GM12878 (cell line): ENCODE data around the gene SCEL. TPM values are rescaled to one million over a fixed set of nuclear protein-coding genes. Genes with fewer than 3 reads are reported as not detected.

Experiments
- ATAC-seq: fragments of 200-7000 bp; cut with Tn5 transposase; 3 replicates; pipeline ENCODE4 v1.9.1; 2020; ENCODE audit warnings: mild to moderate bottlenecking, moderate library complexity
- BruUV-seq: library from RNA; stranded (reverse); fragments of 400-500 nt; replicated peaks from 2 replicates; lab custom pipeline; 2021; lab: Mats Ljungman, UMichigan
- CTCF ChIA-PET: fragments of 300-600 bp; sonication (Branson Sonifier 250); formaldehyde crosslinking; extraction: SDS; loops from one replicate; lab custom pipeline; 2021; ENCODE audit warnings: inconsistent platforms; lab: Yijun Ruan, JAX
- POLR2A ChIA-PET: fragments of 350-600 bp; formaldehyde crosslinking; extraction: SDS; loops from one replicate; lab custom pipeline; 2021; ENCODE audit warnings: inconsistent platforms; lab: Charles Lee
- RAD21 ChIA-PET: fragments of 300-600 bp; sonication (Branson Sonifier 250); formaldehyde crosslinking; loops from one replicate; lab custom pipeline; 2023; ENCODE audit warnings: antibody characterized with exemption; ENCODE audit not compliant: unreplicated experiment; lab: Charles Lee
- SMC1A ChIA-PET: fragments of 300-600 bp; sonication (Branson Sonifier 250); formaldehyde crosslinking; loops from one replicate; lab custom pipeline; 2023; ENCODE audit not compliant: unreplicated experiment, uncharacterized antibody; lab: Charles Lee
- DNase-seq: peaks from one replicate; pipeline ENCODE4 v3.0.0-alpha.2; 2011; ENCODE audit warnings: low read depth, low spot score
- FAIRE-seq: peaks from 3 replicates; lab custom pipeline; 2011; peaks lifted over from hg19 to GRCh38; lab: Jason Lieb, UNC
- H2AFZ ChIP-seq: 2 replicates; pipeline ENCODE4 v1.6.0; 2011; ENCODE audit warnings: low read depth, low read length, control low read depth; ENCODE audit not compliant: control insufficient read depth
- H3K27ac ChIP-seq: 2 replicates; pipeline ENCODE4 v1.5.1; 2011; ENCODE audit warnings: control low read depth; ENCODE audit not compliant: control insufficient read depth, insufficient read depth
- H3K27me3 ChIP-seq, 2 experiments: replicated peaks in 1 of 2; 2 replicates each; pipeline versions ENCODE4 v1.6.0 to v1.6.1; 2011; ENCODE audit warnings: low read length in 1 of 2; ENCODE audit not compliant: control insufficient read depth in 2 of 2, insufficient read depth in 2 of 2
- H3K36me3 ChIP-seq, 2 experiments: 2 replicates each; pipeline ENCODE4 v1.5.1; 2011; ENCODE audit warnings: low read length in 1 of 2; ENCODE audit not compliant: control insufficient read depth in 2 of 2, insufficient read depth in 2 of 2
- H3K4me1 ChIP-seq: 2 replicates; pipeline ENCODE4 v1.6.1; 2011; ENCODE audit warnings: mild to moderate bottlenecking, low read length, moderate library complexity, mixed read lengths; ENCODE audit not compliant: control insufficient read depth, insufficient read depth
- H3K4me2 ChIP-seq: 2 replicates; pipeline ENCODE4 v1.6.0; 2011; ENCODE audit warnings: control low read depth; ENCODE audit not compliant: control insufficient read depth, insufficient read depth
- H3K4me3 ChIP-seq: fragments of 200-600 bp; sonication (generic); 2 replicates; pipeline ENCODE4 v1.5.1; 2016
- H3K79me2 ChIP-seq: 2 replicates; pipeline ENCODE4 v1.6.0; 2011; ENCODE audit warnings: low read length; ENCODE audit not compliant: control insufficient read depth, insufficient read depth
- H3K9ac ChIP-seq: 2 replicates; pipeline ENCODE4 v1.8.0; 2011; ENCODE audit warnings: low read length, control low read depth, mixed read lengths; ENCODE audit not compliant: control insufficient read depth, insufficient read depth
- H3K9me3 ChIP-seq: replicated peaks from 3 replicates; pipeline ENCODE4 v1.5.1; 2011; ENCODE audit warnings: mild to moderate bottlenecking, low read length; ENCODE audit not compliant: control insufficient read depth, insufficient read depth
- H4K20me1 ChIP-seq: 2 replicates; pipeline ENCODE4 v1.6.0; 2011; ENCODE audit not compliant: control insufficient read depth, insufficient read depth
- HDAC6 ChIP-seq: fragments of 200-600 bp; sonication (generic); IDR thresholded peaks from one replicate; pipeline ENCODE4 v1.8.0; 2017; ENCODE audit warnings: antibody characterized with exemption; ENCODE audit not compliant: unreplicated experiment
- IRF3 ChIP-seq: fragments of 450-650 bp; IDR thresholded peaks from 2 replicates; pipeline ENCODE4 v1.6.1; 2014; ENCODE audit warnings: mild to moderate bottlenecking
- JUND ChIP-seq: IDR thresholded peaks from 2 replicates; pipeline ENCODE4 v1.6.1; 2012; ENCODE audit warnings: low read depth, mild to moderate bottlenecking, low read length, improper control_type of control experiment, moderate library complexity
- KDM1A ChIP-seq: fragments of 200-600 bp; sonication (generic); IDR thresholded peaks from 2 replicates; pipeline ENCODE4 v1.6.1; 2016; ENCODE audit warnings: borderline replicate concordance
- PAX8 ChIP-seq: fragments of 450-650 bp; IDR thresholded peaks from 2 replicates; pipeline ENCODE4 v1.6.1; 2017; ENCODE audit warnings: mild to moderate bottlenecking, moderate library complexity
- PKNOX1 ChIP-seq: fragments of 450-650 bp; IDR thresholded peaks from 2 replicates; pipeline ENCODE4 v1.6.1; 2016; ENCODE audit warnings: mild to moderate bottlenecking
- PRDM15 ChIP-seq: fragments of 450-650 bp; formaldehyde crosslinking; IDR thresholded peaks from 2 replicates; pipeline ENCODE4 v1.4.0; 2020; ENCODE audit warnings: mild to moderate bottlenecking, moderate library complexity
- RBBP5 ChIP-seq: fragments of 200-600 bp; sonication (generic); conservative IDR thresholded peaks from 2 replicates; pipeline ENCODE4 v1.6.1; 2016
- ZSCAN29 ChIP-seq: fragments of 450-650 bp; IDR thresholded peaks from 2 replicates; pipeline ENCODE4 v1.6.1; 2017; ENCODE audit warnings: mild to moderate bottlenecking, moderate library complexity
- WGBS: methylation state at CpG from one replicate; pipeline ENCODE4 v1.1.6; 2016; ENCODE audit warnings: low lambda C conversion rate; ENCODE audit not compliant: insufficient replicate concordance, insufficient coverage; ENCODE audit errors: missing lambda C conversion rate; 5-methylcytosine and 5-hydroxymethylcytosine counted together
- in situ Hi-C: fragments of 300-500 bp; cut with MboI; formaldehyde crosslinking; loops from 9 replicates; pipeline ENCODE4 v1.14.3; 2018; ENCODE audit warnings: mixed read lengths
- intact Hi-C: fragments of 100-400 bp; cut with micrococcal nuclease; formaldehyde crosslinking; loops from one replicate; pipeline ENCODE4 v1.14.2; 2022; ENCODE audit not compliant: unreplicated experiment
- polyA plus RNA-seq, 11 experiments: library from polyadenylated mRNA; depleted of rRNA in 4 of 11; unstranded in 6 of 11; stranded (reverse) in 5 of 11; fragments of >200 nt; fragmentation: Nextera tagmentation in 4 of 11; fragmentation: Illumina TruSeq in 1 of 11; extraction: Ambion mirVana in 4 of 11; extraction: Trizol in 1 of 11; gene quantifications; 1 replicate in 1 of 11; 2 replicates in 10 of 11; pipeline versions ENCODE4 v1.2.1 to v1.2.3, GENCODE V29; 2011 to 2016; ENCODE audit warnings: inconsistent platforms in 2 of 11, missing spikeins in 2 of 11, low read depth in 1 of 11
- total RNA-seq, 4 experiments: library from RNA; depleted of rRNA in 3 of 4; stranded (reverse); fragments of >200 nt in 3 of 4; fragmentation: Illumina TruSeq in 1 of 4; extraction: Trizol in 1 of 4; gene quantifications; 2 replicates each; pipeline versions ENCODE4 v1.2.1 to v1.2.3, GENCODE V29; 2013 to 2021
- TF ChIP-seq, protein P1 (sequence below): fragments of 450-650 bp; conservative IDR thresholded peaks from 2 replicates; pipeline ENCODE4 v1.6.1; 2017; ENCODE audit warnings: mild to moderate bottlenecking, moderate library complexity
- TF ChIP-seq, protein P2 (sequence below): IDR thresholded peaks from 2 replicates; pipeline ENCODE4 v1.6.1; 2011; ENCODE audit warnings: mild to moderate bottlenecking, low read depth, low read length, moderate library complexity; ENCODE audit not compliant: insufficient replicate concordance

Gene SCEL
- total and polyA plus RNA-seq, 10 of the 15 experiments (the other 5 are each of a cell fraction or from before 2014, with no cell fraction given) = 0.09 to 0.68 (median 0.16) TPM; not detected in 1

- no peaks in the 10 kb centered on the region for H3K79me2 ChIP-seq
- RAD21 ChIA-PET = interaction anchor here (1.0 to 1.4 kb wide), 3 partner anchors 8 to 152 kb away, joined by 3 to 6 read pairs (median 4); no protein-coding TSS in a partner anchor
- no peak overlapping the region for H3K9ac ChIP-seq
- in situ Hi-C loops (no loop called here), intact Hi-C loops (no loop called here)
- no peaks in the 10 kb centered on the region for H4K20me1 ChIP-seq
- H3K4me2 ChIP-seq = no peak overlapping the region
- no peak for ATAC-seq
- no peaks in the 10 kb centered on the region for H3K27me3 ChIP-seq
- CTCF ChIA-PET = interaction anchor here (0.7 to 6.9 kb wide), 3 partner anchors 66 to 96 kb away, joined by 3 to 61 read pairs (median 8); no protein-coding TSS in a partner anchor
- H3K27ac ChIP-seq = no peak overlapping the region
- H3K4me1 ChIP-seq = peaks cover 4% of the 10 kb centered on the region
- no peaks in the 10 kb centered on the region for H3K9me3 ChIP-seq
- no peak overlapping the region for H3K4me3 ChIP-seq
- POLR2A ChIA-PET = no interaction called here
- H3K36me3 ChIP-seq = no peaks in the 10 kb centered on the region
- DNase-seq = no peak
- WGBS = 85% methylated on average over 3 of the region's 3 CpGs
- no peak for FAIRE-seq
- no peak for TF ChIP-seq IRF3
- no peak for TF ChIP-seq PAX8
- TF ChIP-seq HDAC6 = no peak
- no peak for TF ChIP-seq JUND
- no peak for TF ChIP-seq RBBP5
- no peak for TF ChIP-seq PRDM15 (CRISPR knock-in tag)
- TF ChIP-seq PKNOX1 = no peak
- TF ChIP-seq, protein P1, sequence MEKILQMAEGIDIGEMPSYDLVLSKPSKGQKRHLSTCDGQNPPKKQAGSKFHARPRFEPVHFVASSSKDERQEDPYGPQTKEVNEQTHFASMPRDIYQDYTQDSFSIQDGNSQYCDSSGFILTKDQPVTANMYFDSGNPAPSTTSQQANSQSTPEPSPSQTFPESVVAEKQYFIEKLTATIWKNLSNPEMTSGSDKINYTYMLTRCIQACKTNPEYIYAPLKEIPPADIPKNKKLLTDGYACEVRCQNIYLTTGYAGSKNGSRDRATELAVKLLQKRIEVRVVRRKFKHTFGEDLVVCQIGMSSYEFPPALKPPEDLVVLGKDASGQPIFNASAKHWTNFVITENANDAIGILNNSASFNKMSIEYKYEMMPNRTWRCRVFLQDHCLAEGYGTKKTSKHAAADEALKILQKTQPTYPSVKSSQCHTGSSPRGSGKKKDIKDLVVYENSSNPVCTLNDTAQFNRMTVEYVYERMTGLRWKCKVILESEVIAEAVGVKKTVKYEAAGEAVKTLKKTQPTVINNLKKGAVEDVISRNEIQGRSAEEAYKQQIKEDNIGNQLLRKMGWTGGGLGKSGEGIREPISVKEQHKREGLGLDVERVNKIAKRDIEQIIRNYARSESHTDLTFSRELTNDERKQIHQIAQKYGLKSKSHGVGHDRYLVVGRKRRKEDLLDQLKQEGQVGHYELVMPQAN = no peak
- TF ChIP-seq, protein P2, sequence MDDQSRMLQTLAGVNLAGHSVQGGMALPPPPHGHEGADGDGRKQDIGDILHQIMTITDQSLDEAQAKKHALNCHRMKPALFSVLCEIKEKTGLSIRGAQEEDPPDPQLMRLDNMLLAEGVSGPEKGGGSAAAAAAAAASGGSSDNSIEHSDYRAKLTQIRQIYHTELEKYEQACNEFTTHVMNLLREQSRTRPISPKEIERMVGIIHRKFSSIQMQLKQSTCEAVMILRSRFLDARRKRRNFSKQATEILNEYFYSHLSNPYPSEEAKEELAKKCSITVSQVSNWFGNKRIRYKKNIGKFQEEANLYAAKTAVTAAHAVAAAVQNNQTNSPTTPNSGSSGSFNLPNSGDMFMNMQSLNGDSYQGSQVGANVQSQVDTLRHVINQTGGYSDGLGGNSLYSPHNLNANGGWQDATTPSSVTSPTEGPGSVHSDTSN = no peak
- TF ChIP-seq KDM1A = no peak
- no peak for TF ChIP-seq ZSCAN29
- BruUV-seq = no TSS peak
- no peak overlapping the region for H2AFZ ChIP-seq
- SMC1A ChIA-PET = interaction anchor here (0.5 to 10.2 kb wide), 6 partner anchors 19 to 321 kb away, joined by 3 to 85 read pairs (median 3); no protein-coding TSS in a partner anchor
Observed at GRCh38 chr13:77497350-77497749, 38.2 kb upstream of the SCEL start.
